Effector CD8-positive, alpha-beta T cell (primary cell): ENCODE measurements around the gene GSS.

ENCODE experiments used
- DNase-seq: peaks from one replicate; lab custom pipeline; 2025; lab: John Stamatoyannopoulos, UW

Gene GSS

DNA sequence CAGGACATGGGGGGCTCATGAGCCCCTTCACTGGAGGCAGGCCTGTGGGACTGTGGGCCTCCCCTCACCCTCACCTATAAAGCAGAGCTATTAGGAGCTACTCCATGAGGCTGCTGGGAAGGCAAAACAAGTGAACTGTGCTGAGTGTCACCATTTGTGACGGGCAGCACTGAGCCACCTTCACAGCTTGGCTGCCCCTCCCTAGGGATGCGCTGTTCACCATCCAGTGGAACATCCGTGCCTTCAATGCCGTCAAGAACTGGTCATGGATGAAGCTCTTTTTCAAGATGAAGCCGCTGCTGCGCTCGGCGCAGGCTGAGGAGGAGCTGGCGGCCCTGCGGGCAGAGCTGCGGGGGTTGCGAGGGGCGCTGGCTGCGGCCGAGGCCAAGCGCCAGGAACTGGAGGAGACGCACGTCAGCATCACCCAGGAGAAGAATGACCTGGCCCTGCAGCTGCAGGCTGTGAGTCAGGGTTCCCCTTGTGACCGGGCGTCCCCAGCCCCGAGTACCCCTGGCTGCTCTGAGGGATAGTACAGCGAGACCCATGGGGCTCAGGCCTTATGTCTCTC is 38.4 kb upstream of the GSS start:
- DNase-seq: no peak

DNA sequence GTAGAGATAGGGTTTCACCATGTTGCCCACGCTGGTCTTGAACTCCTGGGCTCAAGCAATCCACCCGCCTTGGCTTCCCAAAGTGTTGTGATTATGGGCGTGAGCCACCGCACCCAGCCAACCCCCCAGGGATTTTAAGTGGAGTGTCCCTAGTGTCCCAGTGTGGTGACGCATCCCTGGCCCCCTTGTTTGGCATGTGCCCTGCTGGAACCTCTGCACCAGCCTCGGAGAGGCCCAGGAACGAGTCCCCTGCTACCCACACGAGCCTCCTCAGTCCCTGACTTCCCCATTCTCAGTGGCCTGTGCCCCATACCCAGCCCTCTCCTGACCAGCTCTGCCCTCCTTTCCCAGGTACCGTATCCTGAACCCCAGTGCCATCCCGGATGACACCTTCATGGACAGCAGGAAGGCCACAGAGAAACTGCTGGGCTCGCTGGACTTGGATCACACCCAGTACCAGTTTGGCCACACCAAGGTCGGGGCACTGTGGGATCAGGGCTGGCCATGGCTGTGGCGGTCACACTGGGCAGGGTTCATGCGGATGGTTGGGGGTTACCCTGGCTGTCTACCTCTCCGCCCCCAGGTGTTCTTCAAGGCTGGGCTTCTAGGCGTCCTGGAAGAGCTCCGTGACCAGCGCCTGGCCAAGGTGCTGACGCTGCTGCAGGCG is 37.3 kb upstream of the GSS start:
- no peak for DNase-seq

DNA sequence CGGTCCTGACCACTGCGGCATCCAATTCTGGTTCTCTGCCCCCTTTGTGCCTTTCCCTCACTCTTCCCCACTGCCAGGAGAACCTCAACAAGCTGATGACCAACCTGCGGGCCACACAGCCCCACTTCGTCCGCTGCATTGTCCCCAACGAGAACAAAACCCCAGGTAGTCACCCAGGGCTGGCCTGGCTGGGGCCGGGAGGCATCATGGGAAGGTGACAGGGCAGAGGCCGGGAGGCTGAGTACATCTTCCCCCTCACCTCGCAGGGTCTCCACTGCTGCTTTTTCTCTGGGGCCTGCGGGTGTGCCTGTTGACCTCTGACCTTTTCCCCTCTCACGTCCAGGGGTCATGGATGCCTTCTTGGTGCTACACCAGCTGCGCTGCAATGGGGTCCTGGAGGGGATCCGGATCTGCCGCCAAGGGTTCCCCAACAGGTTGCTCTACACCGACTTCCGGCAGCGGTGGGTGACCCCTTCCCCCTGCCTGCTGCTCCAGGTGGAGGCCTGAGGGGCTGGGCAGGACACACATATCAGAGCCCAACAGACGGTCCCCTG is 35.1 kb upstream of the GSS start:
- DNase-seq: no peak

DNA sequence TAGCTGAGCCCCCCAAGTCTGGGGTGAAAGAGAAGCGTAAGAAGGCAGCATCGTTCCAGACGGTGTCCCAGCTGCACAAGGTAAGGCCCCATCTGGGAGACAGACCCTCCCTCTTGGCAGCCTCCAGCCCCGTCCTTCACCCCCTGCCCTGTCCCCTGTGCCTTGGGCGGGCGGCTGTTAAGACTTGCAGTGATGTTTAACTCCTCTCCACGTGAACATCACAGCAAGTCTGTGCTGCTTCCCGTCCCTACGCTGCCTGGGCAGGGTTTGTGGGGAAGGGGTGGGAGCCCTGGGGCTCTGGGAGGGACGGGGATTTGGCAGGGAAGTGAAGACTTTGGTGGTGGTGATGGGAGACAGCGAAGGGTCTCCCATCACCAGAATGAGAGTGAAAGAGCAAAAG is 34.6 kb upstream of the GSS start:
- DNase-seq: no peak

DNA sequence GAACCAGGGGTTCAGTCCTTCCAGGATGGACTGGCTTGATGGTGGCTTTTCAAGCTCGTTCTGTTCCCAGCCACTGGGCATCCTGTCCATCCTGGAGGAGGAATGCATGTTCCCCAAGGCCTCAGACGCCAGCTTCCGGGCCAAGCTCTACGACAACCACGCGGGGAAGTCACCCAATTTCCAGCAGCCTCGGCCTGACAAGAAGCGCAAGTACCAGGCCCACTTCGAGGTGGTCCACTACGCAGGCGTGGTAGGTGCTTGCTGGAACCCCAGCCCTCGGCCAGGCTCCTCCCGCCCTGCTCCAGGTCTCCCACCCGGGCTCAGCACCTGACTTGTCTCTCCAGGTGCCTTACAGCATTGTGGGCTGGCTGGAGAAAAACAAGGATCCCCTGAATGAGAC is 34.1 kb upstream of the GSS start:
- no peak for DNase-seq

DNA sequence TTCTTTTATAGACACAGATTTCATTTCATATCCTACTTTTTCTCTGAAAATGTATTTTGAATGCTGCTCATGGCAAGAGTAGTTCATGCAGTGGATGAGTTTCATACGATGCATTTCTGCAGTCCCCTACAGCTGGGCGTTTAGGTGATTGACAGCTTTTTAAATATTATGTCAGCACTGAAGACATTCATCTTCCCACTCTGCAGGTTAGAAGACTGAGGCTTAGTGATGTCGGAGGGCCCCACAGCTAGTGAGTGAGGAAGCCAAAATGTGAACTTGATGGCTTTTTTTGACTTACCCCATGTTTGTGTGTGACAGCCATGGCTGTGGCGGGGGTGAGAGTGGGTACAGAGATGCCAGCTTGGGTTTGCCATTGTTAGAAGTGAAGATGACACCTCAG is 33.5 kb upstream of the GSS start:
- DNase-seq: no peak

DNA sequence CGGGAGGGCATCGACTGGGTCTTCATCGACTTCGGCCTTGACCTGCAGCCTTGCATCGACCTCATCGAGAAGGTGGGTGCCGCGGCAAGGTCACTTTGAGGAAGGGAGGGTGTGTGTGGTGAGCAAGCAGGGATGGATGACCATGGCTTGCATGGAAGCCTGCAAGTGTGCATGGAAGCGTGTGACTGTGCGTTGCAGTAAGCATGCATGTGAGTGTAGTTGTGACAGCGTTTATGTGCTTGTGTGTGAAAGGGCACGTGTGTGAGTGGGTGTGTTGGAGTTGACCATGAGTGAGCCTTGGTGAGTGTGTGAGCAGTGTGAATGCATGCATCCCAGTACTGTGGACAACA is 32.6 kb upstream of the GSS start:
- no peak for DNase-seq

DNA sequence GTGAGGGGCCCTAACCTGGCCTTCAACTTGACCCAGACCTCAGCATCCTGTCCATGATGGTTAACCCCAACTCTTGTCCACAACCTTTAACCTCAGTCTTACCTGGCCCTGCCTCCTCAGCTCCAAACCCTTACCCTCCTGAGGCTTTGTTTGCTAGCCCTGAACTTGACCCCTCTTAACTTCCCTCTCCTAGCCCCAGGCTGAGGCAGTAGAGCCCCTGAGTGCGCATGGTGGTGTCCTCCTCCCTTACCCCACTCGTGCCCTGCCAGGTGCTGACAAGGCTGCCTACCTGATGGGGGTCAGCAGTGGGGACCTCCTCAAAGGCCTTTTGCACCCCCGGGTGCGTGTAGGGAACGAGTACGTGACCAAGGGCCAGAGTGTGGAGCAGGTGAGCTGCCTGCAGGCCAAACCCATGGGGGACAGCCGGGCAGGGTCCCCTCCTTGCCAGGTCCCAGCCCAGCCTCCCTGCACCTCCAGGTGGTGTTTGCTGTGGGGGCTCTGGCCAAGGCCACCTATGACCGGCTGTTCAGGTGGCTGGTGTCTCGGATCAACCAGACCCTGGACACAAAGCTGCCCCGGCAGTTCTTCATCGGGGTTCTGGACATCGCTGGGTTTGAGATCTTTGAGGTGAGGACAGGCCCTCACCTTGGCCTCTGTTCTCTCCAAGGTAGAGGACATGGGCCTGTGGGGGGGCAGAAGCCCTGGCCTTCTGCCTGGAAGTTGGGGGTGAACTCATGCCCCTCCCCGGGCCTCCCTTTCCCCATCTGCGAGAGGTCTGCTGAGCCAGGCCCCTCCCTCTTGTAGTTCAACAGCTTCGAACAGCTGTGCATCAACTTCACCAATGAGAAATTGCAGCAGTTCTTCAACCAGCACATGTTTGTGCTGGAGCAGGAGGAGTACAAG is 31.9 kb upstream of the GSS start:
- no peak for DNase-seq

DNA sequence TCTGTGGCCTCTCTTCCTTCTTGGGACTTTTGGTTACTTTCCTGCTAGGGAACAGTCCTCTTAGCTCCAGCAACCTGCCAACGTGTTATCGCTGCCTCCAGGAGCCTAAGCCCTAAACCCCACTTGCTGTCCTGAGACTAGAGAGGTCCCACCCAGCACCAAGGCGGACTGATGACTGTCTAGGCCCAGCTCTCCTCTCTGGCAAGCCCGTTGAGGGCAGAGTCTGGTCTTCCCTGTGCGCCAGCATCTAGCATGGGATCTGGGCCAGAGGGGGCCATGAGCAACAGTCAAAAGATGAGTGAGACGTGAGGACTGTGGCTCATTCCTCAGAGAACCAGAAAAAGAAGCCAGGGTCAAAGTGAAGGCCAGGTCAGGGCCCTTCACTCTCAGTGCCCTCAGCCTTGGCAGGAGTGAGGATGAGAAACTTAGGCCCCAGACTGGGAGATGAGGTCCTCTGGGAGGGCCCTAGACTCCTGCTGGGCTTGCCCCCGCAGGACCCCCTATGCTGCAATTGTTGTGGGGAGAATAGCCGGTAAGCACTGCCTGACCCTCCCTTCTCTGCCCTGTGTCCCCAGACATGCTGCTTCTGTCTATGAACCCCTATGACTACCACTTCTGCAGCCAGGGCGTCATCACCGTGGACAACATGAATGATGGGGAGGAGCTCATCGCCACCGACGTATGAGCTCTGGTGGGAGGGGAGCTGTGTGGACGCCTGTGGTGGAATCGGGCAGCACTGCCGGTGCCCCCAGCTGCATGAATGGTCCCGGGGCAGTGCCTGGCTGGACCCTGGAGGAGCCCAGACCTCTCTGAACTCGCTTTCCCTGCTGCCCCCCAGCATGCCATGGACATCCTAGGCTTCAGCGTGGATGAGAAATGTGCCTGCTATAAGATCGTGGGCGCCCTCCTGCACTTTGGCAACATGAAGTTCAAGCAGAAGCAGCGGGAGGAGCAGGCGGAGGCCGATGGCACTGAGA is 31.0 kb upstream of the GSS start:
- no peak for DNase-seq

DNA sequence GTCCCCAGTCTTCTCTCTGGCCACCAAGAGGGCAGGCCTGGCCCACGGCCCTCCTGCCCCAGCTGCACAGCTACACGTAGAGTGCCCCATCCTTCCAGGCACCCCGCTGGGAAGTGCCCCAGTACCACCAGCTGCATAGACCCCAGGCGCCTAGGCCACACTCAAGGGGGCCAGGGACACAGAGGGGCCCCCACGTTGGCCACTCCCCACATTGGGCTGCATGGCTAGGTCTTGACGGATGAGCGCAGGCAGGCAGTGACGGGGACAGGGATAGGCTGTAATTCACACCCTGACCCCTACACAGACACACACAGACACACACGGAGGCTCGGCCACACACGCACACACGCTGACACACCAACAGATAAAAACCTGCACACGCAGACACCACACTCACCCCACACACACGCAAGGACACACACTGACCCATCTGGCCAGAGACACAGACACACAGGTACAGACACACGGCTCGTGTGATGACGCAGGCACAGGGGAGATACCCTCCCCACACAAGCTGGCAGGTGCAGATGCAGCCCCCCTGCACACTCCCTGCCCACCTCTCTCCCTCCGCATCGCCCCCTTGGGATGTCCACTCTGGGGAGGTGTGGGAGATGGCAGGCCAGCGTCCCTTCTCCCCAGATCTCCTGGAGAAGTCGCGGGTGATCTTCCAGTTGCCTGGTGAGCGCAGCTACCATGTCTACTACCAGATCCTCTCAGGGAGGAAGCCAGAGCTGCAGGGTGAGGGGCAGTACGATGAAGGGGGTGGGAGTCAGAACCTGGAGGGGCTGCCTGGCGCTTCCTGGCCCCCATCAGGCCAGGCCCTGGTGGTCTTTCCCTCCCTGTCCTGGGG is 30.1 kb upstream of the GSS start:
- no peak for DNase-seq

DNA sequence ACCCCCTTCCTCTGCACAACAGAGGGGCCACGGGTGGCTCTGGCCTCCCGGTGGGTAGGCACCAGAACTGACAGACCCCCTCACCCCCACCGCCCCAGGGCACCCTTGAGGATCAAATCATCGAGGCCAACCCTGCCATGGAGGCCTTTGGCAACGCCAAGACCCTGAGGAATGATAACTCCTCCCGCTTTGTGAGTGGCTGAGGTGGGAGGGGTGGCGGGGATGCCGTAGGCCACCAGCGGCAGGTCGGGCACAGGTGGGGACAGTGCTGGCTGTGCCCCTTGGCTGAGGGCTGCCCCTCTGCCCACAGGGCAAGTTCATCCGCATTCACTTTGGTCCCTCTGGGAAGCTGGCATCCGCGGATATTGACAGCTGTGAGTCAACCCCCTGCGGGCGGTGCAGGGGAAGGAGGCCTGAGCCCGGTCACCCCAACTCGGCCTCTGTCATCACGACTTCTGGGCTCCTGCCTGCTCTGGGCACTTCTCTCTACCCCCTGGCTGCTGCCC is 29.2 kb upstream of the GSS start:
- DNase-seq: no peak

DNA sequence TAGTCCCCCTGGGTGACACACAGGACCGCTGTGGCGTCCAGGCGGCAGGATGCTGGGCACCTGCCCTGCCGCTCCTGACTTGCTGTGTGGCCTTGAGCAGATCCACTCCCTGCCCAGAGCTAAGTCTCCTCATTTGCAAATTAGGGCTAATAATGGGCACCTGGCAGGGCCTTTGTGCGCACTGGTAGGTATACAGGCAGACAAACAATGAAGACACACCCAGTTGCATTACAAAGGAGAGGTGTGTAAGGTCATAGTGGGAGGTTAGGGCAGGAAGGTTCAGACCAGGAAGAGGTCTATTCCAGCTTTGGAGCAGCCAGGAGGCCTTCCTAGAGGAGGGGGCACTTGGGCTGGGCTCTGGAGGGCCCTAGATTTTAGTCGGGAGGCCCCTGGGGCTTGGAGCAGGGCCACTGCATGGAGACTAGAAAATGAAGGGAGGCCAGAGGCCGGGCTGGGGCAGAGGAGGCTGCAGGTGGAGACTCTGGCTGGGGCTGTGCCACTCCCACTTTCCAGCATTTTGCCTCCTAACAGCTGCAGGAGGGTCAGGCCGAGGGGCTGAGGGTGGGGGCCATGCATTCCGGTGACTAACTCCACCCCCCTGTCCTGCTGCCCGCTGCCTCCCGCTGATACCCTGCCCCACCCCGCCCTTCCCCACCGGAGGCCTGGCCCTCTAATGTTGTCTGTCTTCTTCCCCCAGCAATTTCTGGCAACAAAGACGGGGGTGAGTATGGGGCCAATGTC is 28.6 kb upstream of the GSS start:
- no peak for DNase-seq

DNA sequence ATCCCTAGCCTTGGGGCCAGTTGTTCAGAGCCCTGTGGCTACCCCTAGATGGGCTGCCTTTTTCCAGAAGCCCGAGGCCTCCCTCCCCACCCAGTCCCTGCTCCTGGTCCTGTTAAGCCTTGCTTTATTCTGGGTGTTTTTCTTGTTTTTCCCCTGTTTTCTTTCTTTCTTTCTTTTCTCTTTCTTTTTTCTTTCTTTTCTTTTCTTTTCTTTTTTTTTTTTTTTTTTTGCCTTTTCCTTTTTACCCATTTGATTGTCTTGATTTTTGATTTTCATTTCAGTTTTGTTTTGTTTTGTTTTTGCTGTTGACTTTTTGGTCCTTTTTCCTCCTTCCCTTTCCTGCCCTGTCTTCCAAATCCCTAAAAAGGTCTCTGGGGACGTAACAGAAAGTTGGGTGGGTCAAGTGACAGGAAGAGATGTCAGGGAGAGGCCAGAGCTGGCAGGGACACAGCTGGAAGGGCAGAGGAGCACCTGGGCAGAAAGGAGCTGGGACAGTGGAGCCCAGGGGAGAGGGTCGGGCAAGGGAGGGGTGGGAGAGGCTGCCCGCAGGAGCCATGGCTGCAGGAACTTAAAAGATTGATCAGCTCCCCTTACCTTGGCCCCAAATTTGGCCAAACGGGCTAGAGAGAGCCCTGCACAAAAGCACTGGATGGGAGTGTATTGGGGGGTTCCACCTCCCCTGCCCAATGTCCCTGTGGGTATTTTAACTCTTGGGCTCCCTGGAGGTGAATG is 27.6 kb upstream of the GSS start:
- no peak for DNase-seq

DNA sequence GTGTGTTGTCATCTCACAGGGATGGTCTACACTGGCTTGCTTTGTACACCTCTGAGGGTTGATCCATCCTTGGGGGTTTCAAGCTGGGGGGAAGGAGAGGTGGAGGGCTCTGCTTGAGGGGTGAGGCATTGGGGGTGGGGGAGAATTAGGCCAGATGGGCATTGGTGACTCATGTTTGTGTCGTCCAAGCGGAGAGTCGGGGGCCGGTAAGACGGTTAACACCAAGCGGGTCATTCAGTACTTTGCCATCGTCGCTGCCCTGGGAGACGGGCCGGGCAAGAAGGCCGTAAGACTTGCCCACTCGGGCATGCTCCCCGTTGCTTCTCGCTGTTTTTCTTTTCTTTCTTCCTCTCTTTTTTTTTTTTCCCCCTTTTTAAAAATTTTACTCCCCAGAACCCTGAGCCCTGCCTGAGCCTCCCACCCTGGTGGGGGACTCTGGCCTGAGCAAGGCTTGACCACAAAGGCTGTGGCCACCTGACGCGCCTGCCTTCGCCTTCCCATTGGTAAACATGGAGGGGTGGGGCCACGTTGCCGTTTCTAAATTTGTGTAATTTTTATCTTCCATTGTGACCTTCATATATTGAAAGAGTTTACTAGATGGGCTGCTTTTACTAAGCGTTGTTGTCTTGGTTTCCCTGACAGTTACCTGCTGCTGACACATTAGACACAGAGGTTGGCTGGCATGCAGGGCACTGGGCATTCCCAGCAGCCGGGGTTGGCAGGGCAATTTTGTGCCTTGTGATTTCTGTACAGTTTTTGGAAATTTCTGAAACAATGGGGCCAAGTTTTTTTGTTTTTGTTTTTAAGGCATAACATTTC is 26.9 kb upstream of the GSS start:
- DNase-seq: no peak

DNA sequence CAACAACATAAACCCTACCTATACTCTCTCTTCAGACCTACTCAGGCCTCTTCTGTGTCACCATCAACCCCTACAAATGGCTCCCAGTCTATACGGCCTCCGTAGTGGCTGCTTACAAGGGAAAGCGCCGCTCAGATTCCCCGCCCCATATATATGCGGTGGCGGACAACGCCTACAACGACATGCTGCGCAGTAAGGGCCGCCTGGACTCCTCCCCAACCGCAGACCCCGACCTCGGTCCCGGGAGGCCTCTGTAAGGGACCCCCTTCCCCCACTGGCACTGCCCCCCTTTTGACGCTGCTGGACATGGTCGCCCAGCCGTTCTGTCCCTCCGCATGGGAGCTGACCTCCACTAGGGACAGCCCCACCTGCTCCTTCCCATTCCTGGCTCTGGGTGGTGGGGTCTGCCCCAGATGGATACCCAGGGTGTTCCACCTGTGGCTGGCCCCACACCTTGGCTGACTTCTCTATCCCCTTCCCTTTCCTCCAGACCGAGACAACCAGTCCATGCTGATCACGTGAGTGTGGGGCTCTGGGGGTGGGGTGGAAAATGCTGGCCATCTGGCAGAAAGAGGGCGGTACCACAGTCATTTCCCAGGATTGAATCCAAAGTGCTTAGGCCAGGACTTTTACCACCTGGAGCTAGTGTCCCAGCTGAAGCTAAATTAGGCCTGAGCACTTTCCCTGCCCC is 25.1 kb upstream of the GSS start:
- DNase-seq: no peak

DNA sequence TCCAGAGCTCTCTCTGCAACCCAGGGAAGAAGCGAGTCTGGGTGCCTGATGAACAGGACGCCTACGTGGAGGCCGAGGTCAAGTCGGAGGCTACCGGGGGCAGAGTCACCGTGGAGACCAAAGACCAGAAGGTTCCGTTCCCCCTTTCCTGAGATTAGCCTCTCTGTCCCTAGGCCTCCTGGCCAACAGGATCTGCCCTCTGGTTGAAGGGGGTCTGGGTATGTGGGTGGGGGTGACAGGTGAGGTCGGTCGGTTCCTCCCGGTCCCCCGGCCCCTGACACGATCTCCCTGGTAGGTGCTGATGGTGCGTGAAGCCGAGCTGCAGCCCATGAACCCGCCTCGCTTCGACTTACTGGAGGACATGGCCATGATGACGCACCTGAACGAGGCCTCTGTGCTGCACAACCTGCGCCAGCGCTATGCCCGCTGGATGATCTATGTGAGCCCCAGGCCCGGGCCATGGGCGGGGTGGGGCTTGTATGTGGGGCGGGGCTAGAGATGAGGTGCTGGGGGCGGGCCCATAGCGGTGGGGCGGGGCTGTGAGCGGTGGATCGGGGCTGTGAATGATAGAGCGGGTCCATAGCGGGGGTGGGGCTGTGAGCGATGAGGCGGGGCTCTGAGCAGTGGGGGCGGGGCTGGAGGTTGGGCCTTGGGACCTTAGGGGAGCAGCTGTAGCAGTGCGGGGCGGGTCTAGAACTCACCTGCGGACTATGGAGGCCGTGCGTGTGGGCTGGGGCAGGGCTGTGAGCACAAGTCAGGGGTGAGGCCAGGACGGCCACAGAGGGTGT is 24.0 kb upstream of the GSS start:
- no peak for DNase-seq
